ENCODE data around the gene PHLDB3.
"Not testable (repeated sequence)": the region's sequence is repeated elsewhere in the genome, so short reads cannot be mapped to it uniquely, and the experiment has no call there.

Gene PHLDB3

DNA sequence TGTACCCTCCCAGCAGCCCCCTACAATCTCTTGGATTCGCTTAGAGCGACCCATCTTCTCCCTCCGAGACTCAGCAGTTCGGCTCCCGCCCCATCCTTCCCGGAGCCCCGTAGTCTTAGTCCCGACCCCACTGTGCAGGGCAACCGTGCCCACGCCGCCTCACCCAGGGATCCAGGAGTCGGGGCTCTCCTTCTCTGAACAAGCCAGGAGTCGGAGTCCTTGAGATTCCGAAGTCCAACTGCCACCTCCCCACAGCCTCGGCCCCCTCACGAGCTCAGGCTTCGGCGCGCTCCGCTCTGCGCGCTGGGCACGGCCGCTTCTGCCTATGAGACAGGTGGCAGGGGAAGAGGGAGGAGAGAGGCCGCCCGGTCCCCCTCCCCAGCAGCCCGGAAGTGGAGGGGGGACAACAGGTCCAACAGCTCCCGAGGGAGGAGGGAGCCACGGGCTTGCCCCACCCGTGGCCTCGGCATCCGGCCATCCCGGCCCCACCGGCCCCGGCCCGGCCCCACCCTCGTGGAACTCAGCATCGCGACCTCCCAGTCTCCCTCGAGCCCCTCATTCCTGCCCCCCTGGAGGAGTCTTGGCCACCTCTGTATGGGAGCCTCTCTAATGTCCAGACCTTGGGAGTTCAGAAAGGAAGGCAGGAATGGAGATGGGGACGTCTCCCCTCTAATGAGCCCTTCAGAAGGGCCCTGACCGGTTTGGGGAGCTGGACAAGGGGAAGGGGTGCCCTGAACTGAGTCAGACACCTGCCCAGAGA lies at the start of gene PHLDB3:
TSS of gene PHLDB3 (minus strand) at position 321 of the 760 bp plus-strand sequence. CDS start 628 bp downstream, outside the sequence.
- TF ChIP-seq CTCF (IDR thresholded peaks at IDR 0.05; ENCODE audit: control insufficient read depth, insufficient read depth, low read depth, low read length, missing control alignments) = no peak
- H3K4me3 ChIP-seq (ENCODE audit: control insufficient read depth, low read depth, low read length) = peak within 1 kb of the TSS; percentile 62
- no peak for DNase-seq (ENCODE audit: low read depth)

- DNase-seq (ENCODE audit: low read depth) = no peak
- no peak overlapping the region for H3K4me3 ChIP-seq (ENCODE audit: control insufficient read depth, low read depth, low read length)
- TF ChIP-seq CTCF (IDR thresholded peaks at IDR 0.05; ENCODE audit: control insufficient read depth, insufficient read depth, low read depth, low read length, missing control alignments) = no peak
These were observed 49.1 kb upstream of the PHLDB3 start for GRCh38 chr19:43553656-43554055.

GRCh38 chr19:43552616-43553015 lies 48.1 kb upstream of the PHLDB3 start:
- no peak for TF ChIP-seq CTCF (IDR thresholded peaks at IDR 0.05; ENCODE audit: control insufficient read depth, insufficient read depth, low read depth, low read length, missing control alignments)
- no peak overlapping the region for H3K4me3 ChIP-seq (ENCODE audit: control insufficient read depth, low read depth, low read length)
- DNase-seq (ENCODE audit: low read depth) = no peak

DNA sequence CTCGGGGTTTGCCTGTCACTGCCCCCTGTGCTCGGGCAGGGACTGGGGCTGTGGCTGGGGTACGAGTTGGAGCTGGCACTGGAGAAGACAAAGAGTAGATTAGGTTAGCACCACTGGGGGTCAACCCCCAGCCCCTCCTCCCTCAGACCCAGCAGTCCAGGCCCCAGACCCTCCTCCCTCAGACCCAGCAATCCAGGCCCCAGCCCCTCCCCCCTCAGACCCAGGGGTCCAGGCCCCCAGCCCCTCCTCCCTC lies 47.6 kb upstream of the PHLDB3 start:
- DNase-seq (ENCODE audit: low read depth) = no peak
- H3K4me3 ChIP-seq (ENCODE audit: control insufficient read depth, low read depth, low read length) = no peak overlapping the region
- no peak for TF ChIP-seq CTCF (IDR thresholded peaks at IDR 0.05; ENCODE audit: control insufficient read depth, insufficient read depth, low read depth, low read length, missing control alignments)

GRCh38 chr19:43551399-43552197 lies 47.1 kb upstream of the PHLDB3 start:
- no peak for TF ChIP-seq CTCF (IDR thresholded peaks at IDR 0.05; ENCODE audit: control insufficient read depth, insufficient read depth, low read depth, low read length, missing control alignments)
- no peak for DNase-seq (ENCODE audit: low read depth)
- no peak overlapping the region for H3K4me3 ChIP-seq (ENCODE audit: control insufficient read depth, low read depth, low read length)

DNA sequence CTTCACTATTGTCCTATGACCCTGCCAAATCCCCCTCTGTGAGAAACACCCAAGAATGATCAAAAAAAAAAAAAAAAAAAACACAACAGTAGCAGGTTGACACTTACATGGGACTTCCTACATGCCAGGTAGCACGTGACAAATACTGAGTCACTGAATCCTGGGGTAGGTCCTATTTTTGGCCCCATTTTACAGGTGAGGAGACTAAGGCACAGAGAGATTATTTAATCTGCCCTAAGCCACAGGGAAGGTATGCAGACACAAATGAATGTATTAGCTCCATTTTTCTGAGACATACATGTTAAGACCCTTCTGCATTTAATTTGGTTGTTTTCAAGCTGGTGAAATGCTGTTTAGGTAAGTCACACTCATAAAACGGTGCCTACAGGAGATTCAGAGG lies 44.2 kb upstream of the PHLDB3 start:
- H3K4me3 ChIP-seq (ENCODE audit: control insufficient read depth, low read depth, low read length) = no peak overlapping the region
- TF ChIP-seq CTCF (IDR thresholded peaks at IDR 0.05; ENCODE audit: control insufficient read depth, insufficient read depth, low read depth, low read length, missing control alignments) = no peak
- DNase-seq (ENCODE audit: low read depth) = no peak

DNA sequence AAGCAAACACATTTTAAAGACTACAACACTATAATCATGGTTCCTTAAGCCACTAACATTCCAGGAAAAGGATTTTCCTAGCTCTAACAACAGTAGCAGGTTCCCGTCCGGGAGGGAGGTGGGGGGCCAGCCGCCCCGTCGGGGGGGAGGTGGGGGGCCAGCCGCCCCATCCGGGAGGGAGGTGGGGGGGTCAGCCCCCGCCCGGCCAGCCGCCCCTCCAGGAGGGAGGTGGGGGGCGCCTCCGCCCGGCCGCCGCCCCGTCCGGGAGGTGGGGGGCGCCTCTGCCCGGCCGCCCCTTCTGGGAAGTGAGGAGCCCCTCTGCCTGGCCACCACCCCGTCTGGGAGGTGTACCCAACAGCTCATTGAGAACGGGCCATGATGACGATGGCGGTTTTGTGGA lies 43.4 kb upstream of the PHLDB3 start:
- not testable (repeated sequence) for DNase-seq (ENCODE audit: low read depth); H3K4me3 ChIP-seq (ENCODE audit: control insufficient read depth, low read depth, low read length)

Measured in AG09309 (cell line).